H1 (cell line): ENCODE measurements around the gene FZD4. TPM values are rescaled to one million over a fixed set of nuclear protein-coding genes. Genes with fewer than 3 reads are reported as not detected.

Experiments used
- CTCF ChIA-PET: fragments of 300-600 bp; sonication (Branson Sonifier 250); formaldehyde crosslinking; loops from one replicate; lab custom pipeline; 2021; ENCODE audit not compliant: partially characterized antibody; lab: Charles Lee
- POLR2A ChIA-PET: fragments of 300-600 bp; sonication (Branson Sonifier 250); formaldehyde crosslinking; loops from one replicate; lab custom pipeline; 2021; ENCODE audit warnings: inconsistent platforms; ENCODE audit not compliant: partially characterized antibody; lab: Charles Lee
- DNase-seq, 2 experiments: peaks; one replicate each; pipeline versions ENCODE4 v3.0.0 to v3.0.0-alpha.2; 2010 to 2022; ENCODE audit warnings: low spot score in 2 of 2, low read depth in 1 of 2, mixed read lengths in 1 of 2
- FAIRE-seq: peaks from 2 replicates; lab custom pipeline; 2011; peaks lifted over from hg19 to GRCh38; lab: Jason Lieb, UNC
- H2AFZ ChIP-seq: 2 replicates; pipeline ENCODE4 v1.8.1; 2012; ENCODE audit warnings: low read length, inconsistent platforms
- H2AK5ac ChIP-seq: 2 replicates; pipeline ENCODE4 v1.6.1; 2013; ENCODE audit warnings: low read depth, low read length
- H2BK120ac ChIP-seq: replicated peaks from 2 replicates; pipeline ENCODE3; 2013; ENCODE audit warnings: low read depth, low read length, inconsistent platforms
- H2BK12ac ChIP-seq: 2 replicates; pipeline ENCODE4 v1.6.1; 2013; ENCODE audit warnings: low read depth, low read length
- H2BK15ac ChIP-seq: 2 replicates; pipeline ENCODE4 v1.6.1; 2013; ENCODE audit warnings: low read length
- H2BK20ac ChIP-seq: 2 replicates; pipeline ENCODE4 v1.6.1; 2013; ENCODE audit warnings: low read length
- H2BK5ac ChIP-seq: 2 replicates; pipeline ENCODE4 v1.6.1; 2013; ENCODE audit warnings: low read depth, low read length
- H3K14ac ChIP-seq: 2 replicates; pipeline ENCODE4 v1.6.1; 2013; ENCODE audit warnings: inconsistent platforms; ENCODE audit not compliant: insufficient read length
- H3K18ac ChIP-seq: 2 replicates; pipeline ENCODE4 v1.6.1; 2013; ENCODE audit warnings: low read length; ENCODE audit errors: extremely low read depth
- H3K23ac ChIP-seq: 2 replicates; pipeline ENCODE4 v1.6.1; 2013; ENCODE audit warnings: inconsistent platforms; ENCODE audit not compliant: insufficient read length
- H3K23me2 ChIP-seq: 2 replicates; pipeline ENCODE4 v1.6.1; 2013; ENCODE audit warnings: low read depth, low read length
- H3K27ac ChIP-seq: 2 replicates; pipeline ENCODE4 v1.6.1; 2011; ENCODE audit warnings: low read depth, low read length, inconsistent platforms
- H3K27me3 ChIP-seq, 4 experiments: replicated peaks in 1 of 4; 1 replicate in 1 of 4; 2 replicates in 3 of 4; pipeline versions ENCODE4 v1.6.1 to v1.8.1; 2011 to 2013; ENCODE audit warnings: low read length in 3 of 4, mild to moderate bottlenecking in 3 of 4, inconsistent platforms in 2 of 4, mixed read lengths in 2 of 4, moderate library complexity in 1 of 4; ENCODE audit not compliant: control insufficient read depth in 3 of 4, insufficient read depth in 3 of 4; ENCODE audit errors: extremely low read depth in 1 of 4
- H3K36me3 ChIP-seq, 4 experiments: 2 replicates each; pipeline versions ENCODE4 v1.6.1 to v1.8.1; 2011 to 2013; ENCODE audit warnings: mild to moderate bottlenecking in 4 of 4, low read length in 3 of 4, moderate library complexity in 2 of 4, control low read depth in 1 of 4, inconsistent platforms in 1 of 4; ENCODE audit not compliant: insufficient read depth in 4 of 4, control insufficient read depth in 2 of 4
- H3K4ac ChIP-seq: replicated peaks from 2 replicates; pipeline ENCODE3; 2013; ENCODE audit warnings: low read length, low read depth, mixed read lengths, inconsistent platforms; ENCODE audit not compliant: insufficient read length
- H3K4me1 ChIP-seq, 4 experiments: replicated peaks in 1 of 4; 1 replicate in 1 of 4; 2 replicates in 3 of 4; pipeline versions ENCODE4 v1.6.1 to v1.8.1; 2011 to 2013; ENCODE audit warnings: low read length in 3 of 4, inconsistent platforms in 2 of 4, mixed read lengths in 1 of 4; ENCODE audit not compliant: insufficient read depth in 4 of 4, control insufficient read depth in 3 of 4
- H3K4me2 ChIP-seq, 2 experiments: 2 replicates each; pipeline versions ENCODE4 v1.6.1 to v1.8.1; 2011 to 2013; ENCODE audit warnings: low read depth in 2 of 2, low read length in 2 of 2, control low read depth in 1 of 2, inconsistent platforms in 1 of 2, mild to moderate bottlenecking in 1 of 2; ENCODE audit not compliant: insufficient read depth in 1 of 2
- H3K4me3 ChIP-seq, 4 experiments: fragments of 200-600, 300-600 bp in 1 of 4; sonication (generic), shearing (Covaris generic), sonication (Bioruptor Twin) in 1 of 4; 2 replicates each; pipeline versions ENCODE4 v1.5.1 to v1.8.1; 2011 to 2016; ENCODE audit warnings: low read length in 4 of 4, low read depth in 3 of 4, control low read depth in 2 of 4, inconsistent platforms in 2 of 4, mild to moderate bottlenecking in 2 of 4, mixed read lengths in 1 of 4, moderate library complexity in 1 of 4; ENCODE audit not compliant: insufficient read depth in 2 of 4; ENCODE audit errors: extremely low read depth in 1 of 4
- H3K56ac ChIP-seq: replicated peaks from 2 replicates; pipeline ENCODE3; 2013; ENCODE audit warnings: low read depth, mild to moderate bottlenecking, mixed read lengths, low read length, inconsistent platforms; ENCODE audit not compliant: insufficient read length
- H3K79me1 ChIP-seq: 2 replicates; pipeline ENCODE4 v1.6.1; 2013; ENCODE audit warnings: low read depth, low read length, control low read depth
- H3K79me2 ChIP-seq, 2 experiments: 2 replicates each; pipeline versions ENCODE4 v1.6.1 to v1.8.1; 2012 to 2013; ENCODE audit warnings: low read length in 2 of 2, mild to moderate bottlenecking in 2 of 2, inconsistent platforms in 1 of 2; ENCODE audit not compliant: insufficient read depth in 2 of 2, control insufficient read depth in 1 of 2
- H3K9ac ChIP-seq, 4 experiments: replicated peaks in 1 of 4; 1 replicate in 1 of 4; 2 replicates in 3 of 4; pipeline versions ENCODE4 v1.6.1 to v1.8.1; 2011 to 2013; ENCODE audit warnings: low read depth in 3 of 4, low read length in 3 of 4, control low read depth in 2 of 4, mild to moderate bottlenecking in 2 of 4, moderate library complexity in 2 of 4, inconsistent platforms in 1 of 4; ENCODE audit errors: extremely low read depth in 1 of 4
- H3K9me3 ChIP-seq, 2 experiments: 2 replicates each; pipeline versions ENCODE4 v1.6.1 to v1.8.1; 2012 to 2013; ENCODE audit warnings: mild to moderate bottlenecking in 2 of 2, moderate library complexity in 2 of 2, control low read depth in 1 of 2, inconsistent platforms in 1 of 2, low read depth in 1 of 2, low read length in 1 of 2, mixed read lengths in 1 of 2; ENCODE audit not compliant: insufficient read depth in 2 of 2
- H4K20me1 ChIP-seq, 2 experiments: replicated peaks in 1 of 2; 2 replicates each; pipeline versions ENCODE3 to v1.8.1; 2011 to 2013; ENCODE audit warnings: inconsistent platforms in 2 of 2, low read length in 2 of 2, mild to moderate bottlenecking in 1 of 2; ENCODE audit not compliant: insufficient read depth in 2 of 2, control insufficient read depth in 1 of 2
- H4K5ac ChIP-seq: 2 replicates; pipeline ENCODE4 v1.6.1; 2013; ENCODE audit warnings: low read length, low read depth, mixed read lengths, inconsistent platforms; ENCODE audit not compliant: insufficient read length
- H4K8ac ChIP-seq: 2 replicates; pipeline ENCODE4 v1.8.0; 2013; ENCODE audit warnings: mild to moderate bottlenecking, moderate library complexity, low read length, inconsistent platforms; ENCODE audit not compliant: insufficient read depth; ENCODE audit errors: extremely low read depth
- H4K91ac ChIP-seq: replicated peaks from 2 replicates; pipeline ENCODE3; 2013; ENCODE audit warnings: low read length, mixed read lengths, inconsistent platforms; ENCODE audit not compliant: insufficient read length
- BACH1 ChIP-seq: IDR thresholded peaks from 2 replicates; pipeline ENCODE4 v1.6.1; 2012; ENCODE audit warnings: low read length, improper control_type of control experiment
- CTBP2 ChIP-seq: IDR thresholded peaks from 2 replicates; pipeline ENCODE4 v1.7.0; 2011; ENCODE audit warnings: borderline replicate concordance, mild to moderate bottlenecking, moderate library complexity, mixed read lengths, low read length; ENCODE audit not compliant: insufficient read depth, insufficient read length
- EP300 ChIP-seq, 2 experiments: IDR thresholded peaks; 1 replicate in 1 of 2; 2 replicates in 1 of 2; pipeline ENCODE4 v1.6.1; 2011 to 2012; ENCODE audit warnings: low read depth in 2 of 2, low read length in 2 of 2, mild to moderate bottlenecking in 2 of 2, borderline replicate concordance in 1 of 2, inconsistent platforms in 1 of 2, moderate library complexity in 1 of 2
- GABPA ChIP-seq: IDR thresholded peaks from 2 replicates; pipeline ENCODE4 v1.6.1; 2011; ENCODE audit warnings: mild to moderate bottlenecking, low read length, moderate library complexity, borderline replicate concordance; ENCODE audit not compliant: insufficient read depth
- HDAC6 ChIP-seq: IDR thresholded peaks from one replicate; pipeline ENCODE4 v1.7.1; 2012; ENCODE audit warnings: low read depth, mild to moderate bottlenecking, inconsistent platforms, low read length, moderate library complexity
- JUN ChIP-seq: IDR thresholded peaks from 2 replicates; pipeline ENCODE4 v1.6.1; 2011; ENCODE audit warnings: low read depth, mild to moderate bottlenecking, improper control_type of control experiment, low read length
- NANOG ChIP-seq: IDR thresholded peaks from 2 replicates; pipeline ENCODE4 v1.6.1; 2011; ENCODE audit warnings: low read length, low read depth, mild to moderate bottlenecking, inconsistent platforms; ENCODE audit not compliant: insufficient read depth, poor library complexity, severe bottlenecking
- POLR2AphosphoS5 ChIP-seq: IDR thresholded peaks from 2 replicates; pipeline ENCODE4 v1.6.1; 2011; ENCODE audit warnings: low read depth, low read length
- RFX5 ChIP-seq: IDR thresholded peaks from 2 replicates; pipeline ENCODE4 v1.6.1; 2011; ENCODE audit warnings: low read depth, low read length, improper control_type of control experiment, borderline replicate concordance
- RXRA ChIP-seq: IDR thresholded peaks from 2 replicates; pipeline ENCODE4 v1.6.1; 2011; ENCODE audit warnings: low read depth, mild to moderate bottlenecking, low read length, moderate library complexity; ENCODE audit not compliant: insufficient read depth
- USF2 ChIP-seq: IDR thresholded peaks from 2 replicates; pipeline ENCODE4 v1.6.1; 2011; ENCODE audit warnings: low read length, improper control_type of control experiment
- WGBS, 2 experiments: shearing (Covaris generic) in 1 of 2; methylation state at CpG; one replicate each; pipeline versions ENCODE4 v1.1.6 to v1.1.7; 2013 to 2015; ENCODE audit warnings: low lambda C conversion rate in 2 of 2, mixed read lengths in 2 of 2, inconsistent platforms in 1 of 2, low coverage in 1 of 2, missing lambda C conversion rate in 1 of 2; ENCODE audit not compliant: insufficient replicate concordance in 2 of 2, insufficient coverage in 1 of 2, insufficient read length in 1 of 2; ENCODE audit errors: extremely low coverage in 1 of 2, missing lambda C conversion rate in 1 of 2; 5-methylcytosine and 5-hydroxymethylcytosine counted together
- polyA plus RNA-seq, 7 experiments: library from polyadenylated mRNA; depleted of rRNA in 3 of 7; stranded (reverse) in 5 of 7; unstranded in 2 of 7; fragments of >200 nt in 5 of 7; fragments of 200-250 nt in 2 of 7; gene quantifications; 1 replicate in 5 of 7; 2 replicates in 1 of 7; 4 replicates in 1 of 7; pipeline versions ENCODE4 v1.2.1 to v1.2.3, GENCODE V29; 2011 to 2013; ENCODE audit warnings: missing spikeins in 2 of 7, mixed read lengths in 2 of 7
- total RNA-seq: library from RNA; stranded (reverse); fragmentation: NEBNext Ultra II Directional; extraction: Animal tissue kit (Norgen Biotek cat#: 25700); gene quantifications from 2 replicates; pipeline ENCODE4 v1.2.1, GENCODE V29; 2021

Gene FZD4
- total and polyA plus RNA-seq, 2 of the 8 experiments (the other 6 are each of a cell fraction or from before 2014, with no cell fraction given) = 3.1 to 7.1 TPM

- H2AK5ac ChIP-seq = no peak overlapping the region
- H2BK15ac ChIP-seq = no peak overlapping the region
- no peak overlapping the region for H3K4me3 ChIP-seq
- H2BK5ac ChIP-seq = no peak overlapping the region
- H3K27me3 ChIP-seq = no peaks in the 10 kb centered on the region
- H2BK120ac ChIP-seq = no peak overlapping the region
- H3K4ac ChIP-seq = no peak overlapping the region
- FAIRE-seq (no peak), DNase-seq (no peak)
- no peaks in the 10 kb centered on the region for H3K9me3 ChIP-seq
- no peak overlapping the region for H4K8ac ChIP-seq
- H4K20me1 ChIP-seq = no peaks in the 10 kb centered on the region
- H2AFZ ChIP-seq = no peak overlapping the region
- H3K4me2 ChIP-seq = no peak overlapping the region
- no peaks in the 10 kb centered on the region for H3K79me1 ChIP-seq
- CTCF ChIA-PET = interaction anchor here (1.0 to 3.6 kb wide), 3 partner anchors 10 to 409 kb away, joined by 3 to 15 read pairs (median 3); no protein-coding TSS in a partner anchor
- H3K4me1 ChIP-seq = no peaks in the 10 kb centered on the region
- POLR2A ChIA-PET = no interaction called here
- no peak overlapping the region for H3K23ac ChIP-seq
- H3K9ac ChIP-seq = no peak overlapping the region
- H3K27ac ChIP-seq = no peak overlapping the region
- no peak overlapping the region for H3K14ac ChIP-seq
- no peaks in the 10 kb centered on the region for H3K79me2 ChIP-seq
- no peak overlapping the region for H4K91ac ChIP-seq
- no peak overlapping the region for H2BK12ac ChIP-seq
- H2BK20ac ChIP-seq = no peak overlapping the region
- H3K56ac ChIP-seq = no peak overlapping the region
- H3K23me2 ChIP-seq = no peaks in the 10 kb centered on the region
- H4K5ac ChIP-seq = no peak overlapping the region
- H3K36me3 ChIP-seq = no peaks in the 10 kb centered on the region
- WGBS, 2 experiments = 43% methylated on average over 1 of the region's 1 CpG; no CpG with 5 or more reads in 1 of the 2 experiments
- H3K18ac ChIP-seq = no peak overlapping the region
- no peak for TF ChIP-seq RXRA
- no peak for TF ChIP-seq RFX5
- TF ChIP-seq NANOG = no peak
- TF ChIP-seq CTBP2 = no peak
- no peak for TF ChIP-seq EP300 (IDR thresholded peaks at IDR 0.05; ENCODE audit: borderline replicate concordance in 1 of 2, low read depth in 2 of 2, low read length in 2 of 2)
- no peak for TF ChIP-seq USF2
- TF ChIP-seq JUN = no peak
- no peak for TF ChIP-seq HDAC6
- TF ChIP-seq POLR2AphosphoS5 = no peak
- TF ChIP-seq BACH1 = no peak
- TF ChIP-seq GABPA = no peak
Observed at GRCh38 chr11:86912238-86912637, 43.0 kb downstream of the FZD4 start.
